GM12878 (cell line): ENCODE results near the gene PLCB2. TPM values are rescaled to one million over a fixed set of nuclear protein-coding genes. Genes with fewer than 3 reads are reported as not detected.

ENCODE experiments used
- ATAC-seq: fragments of 200-7000 bp; cut with Tn5 transposase; 3 replicates; pipeline ENCODE4 v1.9.1; 2020; ENCODE audit warnings: mild to moderate bottlenecking, moderate library complexity
- BruUV-seq: library from RNA; stranded (reverse); fragments of 400-500 nt; replicated peaks from 2 replicates; lab custom pipeline; 2021; lab: Mats Ljungman, UMichigan
- CTCF ChIA-PET: fragments of 300-600 bp; sonication (Branson Sonifier 250); formaldehyde crosslinking; extraction: SDS; loops from one replicate; lab custom pipeline; 2021; ENCODE audit warnings: inconsistent platforms; lab: Yijun Ruan, JAX
- POLR2A ChIA-PET: fragments of 350-600 bp; formaldehyde crosslinking; extraction: SDS; loops from one replicate; lab custom pipeline; 2021; ENCODE audit warnings: inconsistent platforms; lab: Charles Lee
- RAD21 ChIA-PET: fragments of 300-600 bp; sonication (Branson Sonifier 250); formaldehyde crosslinking; loops from one replicate; lab custom pipeline; 2023; ENCODE audit warnings: antibody characterized with exemption; ENCODE audit not compliant: unreplicated experiment; lab: Charles Lee
- SMC1A ChIA-PET: fragments of 300-600 bp; sonication (Branson Sonifier 250); formaldehyde crosslinking; loops from one replicate; lab custom pipeline; 2023; ENCODE audit not compliant: unreplicated experiment, uncharacterized antibody; lab: Charles Lee
- DNase-seq: peaks from one replicate; pipeline ENCODE4 v3.0.0-alpha.2; 2011; ENCODE audit warnings: low read depth, low spot score
- FAIRE-seq: peaks from 3 replicates; lab custom pipeline; 2011; peaks lifted over from hg19 to GRCh38; lab: Jason Lieb, UNC
- H2AFZ ChIP-seq: 2 replicates; pipeline ENCODE4 v1.6.0; 2011; ENCODE audit warnings: low read depth, low read length, control low read depth; ENCODE audit not compliant: control insufficient read depth
- H3K27ac ChIP-seq: 2 replicates; pipeline ENCODE4 v1.5.1; 2011; ENCODE audit warnings: control low read depth; ENCODE audit not compliant: control insufficient read depth, insufficient read depth
- H3K27me3 ChIP-seq, 2 experiments: replicated peaks in 1 of 2; 2 replicates each; pipeline versions ENCODE4 v1.6.0 to v1.6.1; 2011; ENCODE audit warnings: low read length in 1 of 2; ENCODE audit not compliant: control insufficient read depth in 2 of 2, insufficient read depth in 2 of 2
- H3K36me3 ChIP-seq, 2 experiments: 2 replicates each; pipeline ENCODE4 v1.5.1; 2011; ENCODE audit warnings: low read length in 1 of 2; ENCODE audit not compliant: control insufficient read depth in 2 of 2, insufficient read depth in 2 of 2
- H3K4me1 ChIP-seq: 2 replicates; pipeline ENCODE4 v1.6.1; 2011; ENCODE audit warnings: mild to moderate bottlenecking, low read length, moderate library complexity, mixed read lengths; ENCODE audit not compliant: control insufficient read depth, insufficient read depth
- H3K4me2 ChIP-seq: 2 replicates; pipeline ENCODE4 v1.6.0; 2011; ENCODE audit warnings: control low read depth; ENCODE audit not compliant: control insufficient read depth, insufficient read depth
- H3K4me3 ChIP-seq: fragments of 200-600 bp; sonication (generic); 2 replicates; pipeline ENCODE4 v1.5.1; 2016
- H3K79me2 ChIP-seq: 2 replicates; pipeline ENCODE4 v1.6.0; 2011; ENCODE audit warnings: low read length; ENCODE audit not compliant: control insufficient read depth, insufficient read depth
- H3K9ac ChIP-seq: 2 replicates; pipeline ENCODE4 v1.8.0; 2011; ENCODE audit warnings: low read length, control low read depth, mixed read lengths; ENCODE audit not compliant: control insufficient read depth, insufficient read depth
- H3K9me3 ChIP-seq: replicated peaks from 3 replicates; pipeline ENCODE4 v1.5.1; 2011; ENCODE audit warnings: mild to moderate bottlenecking, low read length; ENCODE audit not compliant: control insufficient read depth, insufficient read depth
- H4K20me1 ChIP-seq: 2 replicates; pipeline ENCODE4 v1.6.0; 2011; ENCODE audit not compliant: control insufficient read depth, insufficient read depth
- BCL11A ChIP-seq: IDR thresholded peaks from 2 replicates; pipeline ENCODE4 v1.6.1; 2011; ENCODE audit warnings: low read depth, low read length
- CBX3 ChIP-seq: fragments of 200-600 bp; sonication (generic); IDR thresholded peaks from 2 replicates; pipeline ENCODE4 v1.6.1; 2016; ENCODE audit warnings: low read depth, borderline replicate concordance
- CHD4 ChIP-seq: fragments of 200-600 bp; sonication (generic); IDR thresholded peaks from 2 replicates; pipeline ENCODE4 v1.6.1; 2016; ENCODE audit warnings: mild to moderate bottlenecking
- EED ChIP-seq: sonication (generic); IDR thresholded peaks from 2 replicates; pipeline ENCODE4 v1.6.1; 2016; ENCODE audit warnings: antibody characterized with exemption, low read depth
- FOXK2 ChIP-seq: fragments of 450-650 bp; IDR thresholded peaks from 2 replicates; pipeline ENCODE4 v1.6.1; 2017; ENCODE audit warnings: mild to moderate bottlenecking, moderate library complexity
- HDGF ChIP-seq: fragments of 450-650 bp; IDR thresholded peaks from 2 replicates; pipeline ENCODE4 v1.6.1; 2016; ENCODE audit warnings: antibody characterized with exemption
- TAF1 ChIP-seq: IDR thresholded peaks from 2 replicates; pipeline ENCODE4 v1.6.1; 2011; ENCODE audit warnings: mild to moderate bottlenecking, low read depth, low read length, borderline replicate concordance
- TARDBP ChIP-seq: IDR thresholded peaks from 2 replicates; pipeline ENCODE4 v1.6.1; 2016; ENCODE audit warnings: borderline replicate concordance
- TCF12 ChIP-seq: IDR thresholded peaks from 2 replicates; pipeline ENCODE4 v1.6.1; 2011; ENCODE audit warnings: low read depth, mild to moderate bottlenecking, low read length
- ZNF217 ChIP-seq: fragments of 450-650 bp; IDR thresholded peaks from 2 replicates; pipeline ENCODE4 v1.6.1; 2017; ENCODE audit warnings: antibody characterized with exemption, mild to moderate bottlenecking
- ZSCAN29 ChIP-seq: fragments of 450-650 bp; IDR thresholded peaks from 2 replicates; pipeline ENCODE4 v1.6.1; 2017; ENCODE audit warnings: mild to moderate bottlenecking, moderate library complexity
- WGBS: methylation state at CpG from one replicate; pipeline ENCODE4 v1.1.6; 2016; ENCODE audit warnings: low lambda C conversion rate; ENCODE audit not compliant: insufficient replicate concordance, insufficient coverage; ENCODE audit errors: missing lambda C conversion rate; 5-methylcytosine and 5-hydroxymethylcytosine counted together
- in situ Hi-C: fragments of 300-500 bp; cut with MboI; formaldehyde crosslinking; loops from 9 replicates; pipeline ENCODE4 v1.14.3; 2018; ENCODE audit warnings: mixed read lengths
- intact Hi-C: fragments of 100-400 bp; cut with micrococcal nuclease; formaldehyde crosslinking; loops from one replicate; pipeline ENCODE4 v1.14.2; 2022; ENCODE audit not compliant: unreplicated experiment
- polyA plus RNA-seq, 11 experiments: library from polyadenylated mRNA; depleted of rRNA in 4 of 11; unstranded in 6 of 11; stranded (reverse) in 5 of 11; fragments of >200 nt; fragmentation: Nextera tagmentation in 4 of 11; fragmentation: Illumina TruSeq in 1 of 11; extraction: Ambion mirVana in 4 of 11; extraction: Trizol in 1 of 11; gene quantifications; 1 replicate in 1 of 11; 2 replicates in 10 of 11; pipeline versions ENCODE4 v1.2.1 to v1.2.3, GENCODE V29; 2011 to 2016; ENCODE audit warnings: inconsistent platforms in 2 of 11, missing spikeins in 2 of 11, low read depth in 1 of 11
- total RNA-seq, 4 experiments: library from RNA; depleted of rRNA in 3 of 4; stranded (reverse); fragments of >200 nt in 3 of 4; fragmentation: Illumina TruSeq in 1 of 4; extraction: Trizol in 1 of 4; gene quantifications; 2 replicates each; pipeline versions ENCODE4 v1.2.1 to v1.2.3, GENCODE V29; 2013 to 2021
- TF ChIP-seq, protein P1 (sequence below): IDR thresholded peaks from 2 replicates; pipeline ENCODE4 v1.6.1; 2011; ENCODE audit warnings: borderline replicate concordance, low read depth, mild to moderate bottlenecking, moderate library complexity, low read length; ENCODE audit not compliant: insufficient read depth, poor library complexity, severe bottlenecking
- TF ChIP-seq, protein P2 (sequence below): fragments of 150-350 bp; IDR thresholded peaks from 2 replicates; pipeline ENCODE4 v1.6.1; 2014; ENCODE audit warnings: mild to moderate bottlenecking, low read depth, low read length
- TF ChIP-seq, protein P3 (sequence below): IDR thresholded peaks from 2 replicates; pipeline ENCODE4 v1.6.1; 2012; ENCODE audit warnings: low read depth, low read length, improper control_type of control experiment

The PLCB2 gene
- total and polyA plus RNA-seq, 10 of the 15 experiments (the other 5 are each of a cell fraction or from before 2014, with no cell fraction given): 1.2 to 39.4 (median 10.7) TPM

DNA sequence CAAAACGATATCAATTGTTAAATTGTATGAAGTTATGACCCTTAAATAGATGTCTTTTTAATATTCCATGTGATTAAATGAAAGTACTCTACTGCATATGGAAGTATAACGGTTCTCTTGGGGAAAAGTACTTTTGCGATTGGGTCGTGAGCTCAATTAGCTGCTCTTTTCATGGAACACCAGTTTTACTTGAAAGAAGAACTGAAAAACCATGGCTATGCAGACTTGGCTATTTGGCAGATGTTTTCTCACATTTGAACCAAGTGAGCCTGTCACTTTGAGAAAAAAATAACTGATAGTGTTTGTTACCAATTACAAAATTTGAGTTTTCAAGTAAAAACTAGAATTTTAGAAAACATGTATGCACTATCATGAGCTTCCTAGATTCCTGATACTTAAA lies 9.8 kb upstream of the PLCB2 start:
- Histone ChIP-seq H3K4me1 (peaks cover 5% of the 10 kb centered on the region; the same call in 1 of the 2 replicates), H3K27me3 (peaks cover 0 to 2% of the 10 kb centered on the region in 2 experiments; a peak in 2 of 4 replicates), H3K27ac (no peak overlapping the region), H3K9ac (no peak overlapping the region), H3K9me3 (no peaks in the 10 kb centered on the region), H3K4me2 (no peak overlapping the region), H4K20me1 (no peaks in the 10 kb centered on the region), H3K4me3 (no peak overlapping the region), H3K79me2 (no peaks in the 10 kb centered on the region), H2AFZ (no peak overlapping the region), H3K36me3 (no peaks in the 10 kb centered on the region)
- no TSS peak for BruUV-seq
- ChIA-PET RAD21 (interaction anchor here (1.0 to 1.5 kb wide), 3 partner anchors 21 to 100 kb away, joined by 3 read pairs; no protein-coding TSS in a partner anchor), SMC1A (interaction anchor here (0.6 to 7.6 kb wide), 5 partner anchors 10 to 38 kb away, joined by 3 to 42 read pairs (median 3); no protein-coding TSS in a partner anchor), POLR2A (interaction anchor here (0.8 kb wide), 1 partner anchor 27 kb away, joined by 3 read pairs; no protein-coding TSS in a partner anchor), CTCF (interaction anchor here (0.7 to 17.6 kb wide), 10 partner anchors 7 to 105 kb away, joined by 3 to 336 read pairs (median 6); partner anchors contain the start of genes CCDC9B and PLCB2)
- DNase-seq (no peak), FAIRE-seq (no peak), ATAC-seq (no peak)
- intact Hi-C loops (no loop called here), in situ Hi-C loops (no loop called here)
- 3% methylated on average over 4 of the region's 4 CpGs for WGBS
- no peak for TF ChIP-seq CBX3
- no peak for TF ChIP-seq ZNF217
- TF ChIP-seq HDGF: no peak
- no peak for TF ChIP-seq CHD4
- no peak for TF ChIP-seq FOXK2
- TF ChIP-seq TCF12: no peak
- TF ChIP-seq BCL11A: no peak
- TF ChIP-seq ZSCAN29: no peak
- no peak for TF ChIP-seq EED
- TF ChIP-seq, protein P1, sequence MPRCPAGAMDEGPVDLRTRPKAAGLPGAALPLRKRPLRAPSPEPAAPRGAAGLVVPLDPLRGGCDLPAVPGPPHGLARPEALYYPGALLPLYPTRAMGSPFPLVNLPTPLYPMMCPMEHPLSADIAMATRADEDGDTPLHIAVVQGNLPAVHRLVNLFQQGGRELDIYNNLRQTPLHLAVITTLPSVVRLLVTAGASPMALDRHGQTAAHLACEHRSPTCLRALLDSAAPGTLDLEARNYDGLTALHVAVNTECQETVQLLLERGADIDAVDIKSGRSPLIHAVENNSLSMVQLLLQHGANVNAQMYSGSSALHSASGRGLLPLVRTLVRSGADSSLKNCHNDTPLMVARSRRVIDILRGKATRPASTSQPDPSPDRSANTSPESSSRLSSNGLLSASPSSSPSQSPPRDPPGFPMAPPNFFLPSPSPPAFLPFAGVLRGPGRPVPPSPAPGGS: no peak
- TF ChIP-seq TARDBP: no peak
- TF ChIP-seq TAF1: no peak
- TF ChIP-seq, protein P2, sequence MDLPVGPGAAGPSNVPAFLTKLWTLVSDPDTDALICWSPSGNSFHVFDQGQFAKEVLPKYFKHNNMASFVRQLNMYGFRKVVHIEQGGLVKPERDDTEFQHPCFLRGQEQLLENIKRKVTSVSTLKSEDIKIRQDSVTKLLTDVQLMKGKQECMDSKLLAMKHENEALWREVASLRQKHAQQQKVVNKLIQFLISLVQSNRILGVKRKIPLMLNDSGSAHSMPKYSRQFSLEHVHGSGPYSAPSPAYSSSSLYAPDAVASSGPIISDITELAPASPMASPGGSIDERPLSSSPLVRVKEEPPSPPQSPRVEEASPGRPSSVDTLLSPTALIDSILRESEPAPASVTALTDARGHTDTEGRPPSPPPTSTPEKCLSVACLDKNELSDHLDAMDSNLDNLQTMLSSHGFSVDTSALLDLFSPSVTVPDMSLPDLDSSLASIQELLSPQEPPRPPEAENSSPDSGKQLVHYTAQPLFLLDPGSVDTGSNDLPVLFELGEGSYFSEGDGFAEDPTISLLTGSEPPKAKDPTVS: no peak
- TF ChIP-seq, protein P3, sequence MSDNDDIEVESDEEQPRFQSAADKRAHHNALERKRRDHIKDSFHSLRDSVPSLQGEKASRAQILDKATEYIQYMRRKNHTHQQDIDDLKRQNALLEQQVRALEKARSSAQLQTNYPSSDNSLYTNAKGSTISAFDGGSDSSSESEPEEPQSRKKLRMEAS: no peak
